ENCODE data around the gene RAC2.

The RAC2 gene

GRCh38 chr22:37267661-37268413 lies 23.8 kb upstream of the RAC2 start:
- no peak for TF ChIP-seq CTCF (IDR thresholded peaks at IDR 0.05; ENCODE audit: low read depth, low read length)
- peaks cover 10% of the 10 kb centered on the region for H3K9me3 ChIP-seq
- H3K4me3 ChIP-seq (ENCODE audit: low read depth, low read length), result no peak overlapping the region
- H3K36me3 ChIP-seq, result no peaks in the 10 kb centered on the region
- H3K27me3 ChIP-seq, result no peaks in the 10 kb centered on the region
- DNase-seq, result no peak
- H3K4me1 ChIP-seq, result no peaks in the 10 kb centered on the region

GRCh38 chr22:37267135-37267587 lies 23.1 kb upstream of the RAC2 start:
- H3K9me3 ChIP-seq, result peaks cover 10% of the 10 kb centered on the region
- no peaks in the 10 kb centered on the region for H3K27me3 ChIP-seq
- peak; percentile 79 for TF ChIP-seq CTCF (IDR thresholded peaks at IDR 0.05; ENCODE audit: low read depth, low read length)
- H3K36me3 ChIP-seq, result no peaks in the 10 kb centered on the region
- H3K4me3 ChIP-seq (ENCODE audit: low read depth, low read length), result peak overlapping the region; percentile 61
- H3K4me1 ChIP-seq, result no peaks in the 10 kb centered on the region
- peak; percentile 76 for DNase-seq

- Histone ChIP-seq H3K36me3 (no peaks in the 10 kb centered on the region), H3K4me3 (ENCODE audit: low read depth, low read length) (no peak overlapping the region), H3K9me3 (peaks cover 10% of the 10 kb centered on the region), H3K27me3 (no peaks in the 10 kb centered on the region), H3K4me1 (no peaks in the 10 kb centered on the region)
- TF ChIP-seq CTCF (IDR thresholded peaks at IDR 0.05; ENCODE audit: low read depth, low read length), result no peak
- DNase-seq, result no peak
Measured at GRCh38 chr22:37266581-37267134, 22.6 kb upstream of the RAC2 start.

- H3K9me3 ChIP-seq, result peaks cover 10% of the 10 kb centered on the region
- H3K27me3 ChIP-seq, result no peaks in the 10 kb centered on the region
- H3K4me1 ChIP-seq, result peaks cover 7% of the 10 kb centered on the region
- TF ChIP-seq CTCF (IDR thresholded peaks at IDR 0.05; ENCODE audit: low read depth, low read length), result no peak
- no peaks in the 10 kb centered on the region for H3K36me3 ChIP-seq
- H3K4me3 ChIP-seq (ENCODE audit: low read depth, low read length), result no peak overlapping the region
- no peak for DNase-seq
Measured at GRCh38 chr22:37263966-37264887, 20.2 kb upstream of the RAC2 start.

GRCh38 chr22:37262346-37262745 lies 18.3 kb upstream of the RAC2 start:
- TF ChIP-seq CTCF (IDR thresholded peaks at IDR 0.05; ENCODE audit: low read depth, low read length), result no peak
- H3K4me3 ChIP-seq (ENCODE audit: low read depth, low read length), result no peak overlapping the region

More at GRCh38 chr22:37262346-37262745, 18.3 kb upstream of the RAC2 start:
- Histone ChIP-seq H3K4me1 (peaks cover 7% of the 10 kb centered on the region), H3K9me3 (peaks cover 10% of the 10 kb centered on the region), H3K36me3 (no peaks in the 10 kb centered on the region), H3K27me3 (no peaks in the 10 kb centered on the region)
- no peak for DNase-seq
